Upper lobe of left lung (tissue), 6 donors: Measurements from ENCODE around the gene CTBP1. TPM values are rescaled to one million over a fixed set of nuclear protein-coding genes. Genes with fewer than 3 reads are reported as not detected.

Experiments used
- ATAC-seq, 2 donors: fragments of 200-7000 bp; cut with Tn5 transposase; one replicate each; pipeline ENCODE4 v1.9.1; 2022; ENCODE audit warnings: mild to moderate bottlenecking in 2 of 2, moderate library complexity in 2 of 2; ENCODE audit not compliant: low FRiP score in 2 of 2
- DNase-seq, 2 donors: peaks; one replicate each; pipeline ENCODE4 v3.0.0-alpha.2; 2019 to 2020
- H3K27ac ChIP-seq, 4 donors: fragments of 200-600 bp; sonication (generic); one replicate each; pipeline ENCODE4 v1.5.1; 2016 to 2019
- H3K27me3 ChIP-seq, 4 donors: fragments of 200-600 bp; sonication (generic); one replicate each; pipeline ENCODE4 v1.5.1; 2017 to 2019
- H3K36me3 ChIP-seq, 4 donors: fragments of 200-600 bp; sonication (generic); one replicate each; pipeline ENCODE4 v1.5.1; 2016 to 2019
- H3K4me1 ChIP-seq, 4 donors: fragments of 200-600 bp; sonication (generic); one replicate each; pipeline ENCODE4 v1.5.1; 2018 to 2019
- H3K4me3 ChIP-seq, 4 donors: fragments of 200-600 bp; sonication (generic); one replicate each; pipeline ENCODE4 v1.5.1; 2017 to 2019; ENCODE audit warnings: mild to moderate bottlenecking in 2 of 4, moderate library complexity in 1 of 4
- H3K9me3 ChIP-seq, 4 donors: fragments of 200-600 bp; sonication (generic); one replicate each; pipeline ENCODE4 v1.5.1; 2018 to 2019
- CTCF ChIP-seq, 6 experiments: fragments of 450-650 bp in 4 of 6; fragments of 200-600 bp in 2 of 6; sonication (generic) in 2 of 6; IDR thresholded peaks; one replicate each; pipeline ENCODE4 v1.5.1; 2016 to 2019; ENCODE audit warnings: antibody characterized with exemption in 6 of 6
- EP300 ChIP-seq, 4 donors: sonication (generic); formaldehyde crosslinking; IDR thresholded peaks; one replicate each; pipeline ENCODE4 v1.5.1; 2017; ENCODE audit warnings: antibody characterized with exemption in 4 of 4, control low read depth in 2 of 4
- POLR2A ChIP-seq, 4 donors: fragments of 450-650 bp; IDR thresholded peaks; one replicate each; pipeline ENCODE4 v1.5.1; 2016 to 2017; ENCODE audit warnings: antibody characterized with exemption in 4 of 4, mild to moderate bottlenecking in 2 of 4
- POLR2AphosphoS5 ChIP-seq, 2 donors: sonication (generic); formaldehyde crosslinking; IDR thresholded peaks; one replicate each; pipeline ENCODE4 v1.5.1; 2017; ENCODE audit warnings: antibody characterized with exemption in 2 of 2
- WGBS, 2 donors: methylation state at CpG; one replicate each; pipeline ENCODE4 v1.1.5; 2017 to 2018; 5-methylcytosine and 5-hydroxymethylcytosine counted together
- total RNA-seq, 6 donors: library from RNA; depleted of rRNA in 4 of 6; stranded (reverse); fragments of >200 nt in 4 of 6; gene quantifications; one replicate each; pipeline versions ENCODE4 v1.1.0 to v1.2.1, GENCODE V29; 2016 to 2021
- donor health status: DM: no; HTN: no; CAD: no; lungs with moderate emphysema.
- donor health status: DM: no; HTN: yes; CAD: no; lungs with severe emphysema.

Gene CTBP1
- total RNA-seq, 6 donors from 2014 or later = 142 to 483 (median 213) TPM

- WGBS, 2 donors = 71 to 86% methylated on average over 21 to 26 of the region's 26 CpGs
- peaks cover 64 to 70% (median 67%) of the 10 kb centered on the region in 4 donors for H3K4me1 ChIP-seq
- peak overlapping the region in 2 of 4 donors; percentile 67 to 95 for H3K4me3 ChIP-seq
- no peaks in the 10 kb centered on the region for H3K27me3 ChIP-seq
- ATAC-seq = no peak
- TF ChIP-seq POLR2AphosphoS5 (IDR thresholded peaks at IDR 0.05) = no peak
- no peak for TF ChIP-seq POLR2A (IDR thresholded peaks at IDR 0.05)
- no peak for TF ChIP-seq CTCF (IDR thresholded peaks at IDR 0.05)
- TF ChIP-seq EP300 (IDR thresholded peaks at IDR 0.05) = no peak
- peaks cover 7 to 13% (median 9%) of the 10 kb centered on the region in 4 donors for H3K36me3 ChIP-seq
- peak overlapping the region; percentile 92 to 99 (median 96) for H3K27ac ChIP-seq
- no peaks in the 10 kb centered on the region for H3K9me3 ChIP-seq
- peak in 1 of 2 donors; percentile 78 for DNase-seq
These were observed 3.4 kb downstream of the CTBP1 start for GRCh38 chr4:1245481-1246051.

GRCh38 chr4:1244978-1245471 is 3.9 kb downstream of the CTBP1 start:
- Histone ChIP-seq H3K4me3 (peak overlapping the region in 1 of 4 donors; percentile 8), H3K9me3 (no peaks in the 10 kb centered on the region), H3K27me3 (no peaks in the 10 kb centered on the region), H3K36me3 (peaks cover 8 to 16% (median 11%) of the 10 kb centered on the region in 4 donors), H3K27ac (peak overlapping the region in 3 of 4 donors; percentile 95 to 99 (median 96)), H3K4me1 (peaks cover 59 to 64% (median 61%) of the 10 kb centered on the region in 4 donors)
- no peak for ATAC-seq
- WGBS, 2 donors = 83 to 91% methylated on average over 1 to 19 of the region's 19 CpGs
- DNase-seq = peak in 1 of 2 donors; percentile 20
- TF ChIP-seq CTCF (IDR thresholded peaks at IDR 0.05) (no peak), POLR2A (IDR thresholded peaks at IDR 0.05) (no peak), POLR2AphosphoS5 (IDR thresholded peaks at IDR 0.05) (no peak), EP300 (IDR thresholded peaks at IDR 0.05) (no peak)

- Histone ChIP-seq H3K4me1 (peaks cover 56 to 60% (median 58%) of the 10 kb centered on the region in 4 donors), H3K9me3 (no peaks in the 10 kb centered on the region), H3K4me3 (no peak overlapping the region), H3K27ac (peak overlapping the region in 2 of 4 donors; percentile 95 to 96), H3K27me3 (no peaks in the 10 kb centered on the region), H3K36me3 (peaks cover 8 to 23% (median 17%) of the 10 kb centered on the region in 4 donors)
- 77 to 81% methylated on average over 21 to 25 of the region's 33 CpGs for WGBS, 2 donors
- ATAC-seq (no peak), DNase-seq (peak; percentile 25 to 82)
- no peak for TF ChIP-seq POLR2A (IDR thresholded peaks at IDR 0.05)
- no peak for TF ChIP-seq EP300 (IDR thresholded peaks at IDR 0.05)
- TF ChIP-seq CTCF (IDR thresholded peaks at IDR 0.05) = no peak
- TF ChIP-seq POLR2AphosphoS5 (IDR thresholded peaks at IDR 0.05) = no peak
These were observed 4.6 kb downstream of the CTBP1 start for GRCh38 chr4:1244081-1244977.

- peaks cover 8 to 30% (median 21%) of the 10 kb centered on the region in 4 donors for H3K36me3 ChIP-seq
- H3K4me1 ChIP-seq = peaks cover 56 to 62% (median 58%) of the 10 kb centered on the region in 4 donors
- no peaks in the 10 kb centered on the region for H3K27me3 ChIP-seq
- 79% methylated on average over 15 of the region's 15 CpGs; no CpG with 5 or more reads in 1 of the 2 donors for WGBS, 2 donors
- H3K4me3 ChIP-seq = no peak overlapping the region
- peak overlapping the region in 1 of 4 donors; percentile 7 for H3K27ac ChIP-seq
- no peak for TF ChIP-seq CTCF (IDR thresholded peaks at IDR 0.05)
- TF ChIP-seq EP300 (IDR thresholded peaks at IDR 0.05) = no peak
- TF ChIP-seq POLR2AphosphoS5 (IDR thresholded peaks at IDR 0.05) = no peak
- no peak for TF ChIP-seq POLR2A (IDR thresholded peaks at IDR 0.05)
- ATAC-seq = no peak
- no peaks in the 10 kb centered on the region for H3K9me3 ChIP-seq
- peak; percentile 19 to 79 for DNase-seq
These were observed 5.4 kb downstream of the CTBP1 start for GRCh38 chr4:1243451-1244080.
